Transverse colon (tissue), 4 donors: ENCODE data around the gene ARHGEF3.

Source experiments
- EP300 ChIP-seq: sonication (generic); formaldehyde crosslinking; IDR thresholded peaks from one replicate; pipeline ENCODE4 v1.6.1; 2017; ENCODE audit warnings: antibody characterized with exemption, low read depth
- POLR2A ChIP-seq: fragments of 450-650 bp; IDR thresholded peaks from one replicate; pipeline ENCODE4 v1.6.1; 2016; ENCODE audit warnings: antibody characterized with exemption, mild to moderate bottlenecking, moderate library complexity
- POLR2AphosphoS5 ChIP-seq, 3 donors: sonication (generic); formaldehyde crosslinking; IDR thresholded peaks; one replicate each; pipeline ENCODE4 v1.6.1; 2016; ENCODE audit warnings: antibody characterized with exemption in 3 of 3
- TF ChIP-seq, protein P1 (sequence below), 5 experiments: fragments of 200-600 bp in 3 of 5; fragments of 450-650 bp in 2 of 5; sonication (generic) in 3 of 5; IDR thresholded peaks; 1 replicate in 2 of 5; 2 replicates in 3 of 5; pipeline ENCODE4 v1.5.1; 2016 to 2017; ENCODE audit warnings: antibody characterized with exemption in 5 of 5, inconsistent platforms in 3 of 5, mild to moderate bottlenecking in 2 of 5, moderate library complexity in 1 of 5

GRCh38 chr3:56759532-56759931 is 42.2 kb downstream of the ARHGEF3 start:
- TF ChIP-seq POLR2AphosphoS5 (IDR thresholded peaks at IDR 0.05) = no peak
- no peak for TF ChIP-seq POLR2A
- TF ChIP-seq, protein P1, sequence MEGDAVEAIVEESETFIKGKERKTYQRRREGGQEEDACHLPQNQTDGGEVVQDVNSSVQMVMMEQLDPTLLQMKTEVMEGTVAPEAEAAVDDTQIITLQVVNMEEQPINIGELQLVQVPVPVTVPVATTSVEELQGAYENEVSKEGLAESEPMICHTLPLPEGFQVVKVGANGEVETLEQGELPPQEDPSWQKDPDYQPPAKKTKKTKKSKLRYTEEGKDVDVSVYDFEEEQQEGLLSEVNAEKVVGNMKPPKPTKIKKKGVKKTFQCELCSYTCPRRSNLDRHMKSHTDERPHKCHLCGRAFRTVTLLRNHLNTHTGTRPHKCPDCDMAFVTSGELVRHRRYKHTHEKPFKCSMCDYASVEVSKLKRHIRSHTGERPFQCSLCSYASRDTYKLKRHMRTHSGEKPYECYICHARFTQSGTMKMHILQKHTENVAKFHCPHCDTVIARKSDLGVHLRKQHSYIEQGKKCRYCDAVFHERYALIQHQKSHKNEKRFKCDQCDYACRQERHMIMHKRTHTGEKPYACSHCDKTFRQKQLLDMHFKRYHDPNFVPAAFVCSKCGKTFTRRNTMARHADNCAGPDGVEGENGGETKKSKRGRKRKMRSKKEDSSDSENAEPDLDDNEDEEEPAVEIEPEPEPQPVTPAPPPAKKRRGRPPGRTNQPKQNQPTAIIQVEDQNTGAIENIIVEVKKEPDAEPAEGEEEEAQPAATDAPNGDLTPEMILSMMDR (IDR thresholded peaks at IDR 0.05) = no peak
- no peak for TF ChIP-seq EP300
